C1 segment of cervical spinal cord (tissue), 14 donors: ENCODE measurements around the gene UBASH3B.

Experiments
- DNase-seq, 14 donors: peaks; one replicate each; lab custom pipeline; 2025; lab: John Stamatoyannopoulos, UW

UBASH3B gene

GRCh38 chr11:122646549-122647340 is 8.8 kb upstream of the UBASH3B start:
- DNase-seq, result no peak

- DNase-seq, result no peak
Measured at GRCh38 chr11:122647736-122648275, 7.7 kb upstream of the UBASH3B start.

DNA sequence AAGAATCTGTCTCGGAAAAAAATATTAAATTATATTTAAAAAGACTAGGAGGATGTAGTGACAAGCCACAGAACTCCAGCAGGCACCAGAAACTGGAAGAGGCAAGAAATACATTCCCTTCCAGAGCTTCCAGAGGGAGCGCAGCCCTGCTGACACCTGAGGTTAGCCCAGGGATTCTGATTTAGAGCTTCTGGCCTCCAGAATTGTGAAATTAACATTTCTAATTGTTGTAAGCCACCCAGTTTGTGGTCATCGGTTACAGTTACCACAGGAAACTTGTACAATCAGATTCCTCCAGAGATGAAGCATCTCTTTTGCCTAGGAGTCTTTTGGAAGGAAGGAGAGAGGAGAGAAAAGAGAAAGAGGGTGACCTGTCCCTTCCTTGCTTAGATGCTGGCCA is 6.4 kb upstream of the UBASH3B start:
- no peak for DNase-seq

DNA sequence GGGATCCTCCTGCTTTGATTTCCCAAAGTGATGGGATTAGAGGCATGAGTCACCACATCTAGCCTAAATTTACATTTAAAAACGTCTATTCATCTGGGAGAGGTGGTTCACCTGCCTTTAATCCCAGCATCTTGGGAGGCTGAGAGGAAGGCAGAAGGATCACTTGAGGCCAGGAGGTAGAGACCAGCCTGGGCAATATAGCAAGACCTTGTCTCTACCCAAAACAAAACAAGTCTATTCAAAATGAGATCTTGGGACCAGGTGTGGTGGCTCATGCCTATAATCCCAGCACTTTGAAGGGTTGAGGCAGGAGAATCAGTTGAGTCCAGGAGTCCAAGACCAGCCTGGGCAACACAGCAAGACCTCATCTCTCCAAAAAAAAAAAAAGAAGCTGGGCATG is 4.9 kb upstream of the UBASH3B start:
- no peak for DNase-seq

GRCh38 chr11:122652495-122652894 is 3.0 kb upstream of the UBASH3B start:
- DNase-seq, result no peak

DNA sequence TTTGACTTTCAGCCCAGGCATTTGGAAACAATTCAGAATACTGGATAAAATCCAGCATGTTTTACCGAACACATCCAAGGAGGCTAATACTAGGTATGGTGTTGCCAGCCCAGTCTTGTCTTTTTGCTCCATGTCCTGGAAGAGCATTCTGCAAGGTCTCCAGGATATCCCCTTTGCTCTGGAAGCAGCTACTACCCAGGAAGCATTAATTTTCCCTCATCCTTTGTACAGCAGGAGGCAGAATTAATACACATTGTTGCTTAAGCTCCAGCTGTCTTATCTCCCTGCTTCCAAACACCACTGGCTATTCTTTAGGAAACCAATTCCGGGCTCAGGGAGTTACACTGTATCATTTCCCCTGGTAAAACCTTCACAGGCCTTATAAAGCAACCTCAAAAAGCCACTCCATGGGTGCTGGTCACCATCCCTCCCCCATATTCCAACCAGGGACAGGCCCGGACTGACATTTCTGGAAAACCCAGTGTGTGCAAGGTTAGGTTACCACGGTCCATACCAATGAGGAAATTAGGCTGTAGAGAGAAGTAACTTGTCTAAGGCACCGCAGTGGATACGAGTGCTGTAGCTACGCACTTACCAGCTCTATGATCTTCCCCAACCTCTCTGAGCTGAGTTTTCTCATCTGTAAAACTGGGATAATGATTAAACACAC is 1.5 kb upstream of the UBASH3B start:
- no peak for DNase-seq

GRCh38 chr11:122656073-122656630 is 630 bp downstream of the UBASH3B start:
- peak in 9 of 14 donors; percentile 51 to 82 (median 65) for DNase-seq

GRCh38 chr11:122656631-122657101 is 1.1 kb downstream of the UBASH3B start:
- peak in 11 of 14 donors; percentile 28 to 78 (median 57) for DNase-seq

- DNase-seq, result peak in 1 of 14 donors; percentile 56
Measured at GRCh38 chr11:122659676-122660554, 4.4 kb downstream of the UBASH3B start.

- DNase-seq, result peak in 2 of 14 donors; percentile 15 to 87
Measured at GRCh38 chr11:122661182-122661945, 5.8 kb downstream of the UBASH3B start.

DNA sequence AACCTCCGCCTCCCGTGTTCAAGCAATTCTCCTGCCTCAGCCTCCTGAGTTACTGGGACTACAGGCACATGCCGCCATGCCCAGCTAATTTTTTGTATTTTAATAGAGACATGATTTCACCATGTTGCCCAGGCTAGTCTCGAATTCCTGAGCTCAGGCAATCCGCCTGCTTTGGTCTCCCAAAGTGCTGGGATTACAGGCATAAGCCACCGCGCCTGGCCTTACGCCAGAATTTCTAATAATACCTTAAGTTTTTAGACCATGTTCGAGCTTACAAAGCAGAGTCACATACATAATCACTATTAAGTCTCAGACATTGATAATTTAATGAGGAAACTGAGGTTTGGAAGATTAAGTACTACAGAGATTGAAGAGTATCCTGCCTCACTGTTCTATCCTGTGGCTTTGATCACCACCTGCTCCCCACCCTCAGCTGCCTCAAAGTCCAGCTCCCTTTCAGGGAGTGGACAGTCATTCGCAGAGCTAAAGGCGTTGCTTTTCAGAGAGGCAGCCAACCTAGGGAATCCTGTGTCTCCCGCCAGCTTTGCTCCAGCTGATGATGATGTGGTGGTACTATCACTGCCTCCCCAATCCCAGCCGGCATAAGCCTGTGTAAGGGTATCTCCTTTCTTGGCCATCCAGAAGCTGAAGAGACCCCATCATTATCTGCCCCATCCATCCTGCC is 7.7 kb downstream of the UBASH3B start:
- peak in 1 of 14 donors; percentile 44 for DNase-seq

DNA sequence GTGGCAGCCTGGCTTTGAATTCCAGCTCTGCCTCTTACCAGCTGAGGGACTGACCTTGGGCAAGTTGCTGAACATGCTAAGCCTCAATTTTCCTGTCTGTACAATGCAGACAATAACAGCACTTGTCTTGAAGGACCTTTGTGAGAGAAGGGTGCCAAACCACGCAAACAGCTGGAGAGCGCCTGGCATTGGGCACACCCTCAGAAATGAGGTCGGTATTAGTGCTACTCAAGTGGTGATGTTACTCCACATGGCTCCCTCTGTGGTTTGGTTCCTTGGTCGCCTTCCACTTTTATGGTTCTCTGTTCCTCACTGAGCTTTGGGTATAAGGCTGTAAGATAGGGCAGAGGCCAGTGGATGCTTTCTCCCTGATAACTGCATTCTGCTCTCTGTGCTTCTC is 8.2 kb downstream of the UBASH3B start:
- no peak for DNase-seq

DNA sequence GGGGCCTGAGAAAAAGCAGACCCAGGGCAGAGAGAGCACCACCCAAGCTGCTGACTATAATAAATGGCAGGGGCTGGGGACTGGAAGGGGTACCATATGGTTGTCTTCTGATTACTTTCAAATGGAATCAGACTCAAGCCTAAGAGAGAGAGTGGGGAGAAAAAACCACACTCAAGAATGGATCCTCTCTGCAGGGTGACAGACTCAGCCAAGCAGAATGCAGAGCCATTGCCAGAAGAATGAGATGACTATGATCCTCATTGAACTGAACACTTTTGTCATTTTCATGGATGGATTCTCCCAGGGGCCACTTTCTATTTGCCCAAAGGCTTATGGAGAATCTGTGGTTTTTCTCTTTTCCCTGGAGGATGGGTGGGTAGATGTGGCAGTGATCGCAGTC is 8.7 kb downstream of the UBASH3B start:
- DNase-seq, result peak in 1 of 14 donors; percentile 53

- DNase-seq, result peak in 1 of 14 donors; percentile 49
Measured at GRCh38 chr11:122665861-122666260, 10.3 kb downstream of the UBASH3B start.

GRCh38 chr11:122666743-122667142 is 11.2 kb downstream of the UBASH3B start:
- no peak for DNase-seq

DNA sequence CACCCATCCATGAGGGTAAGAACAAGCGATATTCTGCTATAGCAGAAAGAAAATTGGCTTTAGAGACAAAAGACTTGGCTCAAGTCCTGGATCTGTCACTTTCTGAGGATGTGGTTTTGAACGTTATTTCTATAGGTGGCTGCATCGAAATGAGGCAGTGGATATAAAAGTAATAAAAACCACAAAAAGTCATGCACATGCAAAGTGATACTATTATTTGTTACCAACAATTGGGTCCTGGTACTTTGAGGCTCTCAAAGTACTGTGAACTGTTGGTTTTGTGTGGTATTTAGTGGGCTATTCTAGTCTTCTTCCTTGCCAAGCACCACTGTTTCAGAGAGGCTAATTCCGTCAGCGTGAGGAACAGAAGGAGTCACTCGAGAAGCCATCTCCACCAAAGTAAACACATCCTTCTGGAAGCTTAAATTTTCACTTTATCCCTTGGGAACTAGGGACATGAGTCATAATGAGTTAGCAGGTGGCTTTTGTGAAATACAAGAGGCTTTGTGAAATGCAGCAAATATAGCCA is 13.1 kb downstream of the UBASH3B start:
- peak in 1 of 14 donors; percentile 20 for DNase-seq

- DNase-seq, result no peak
Measured at GRCh38 chr11:122670131-122670530, 14.6 kb downstream of the UBASH3B start.

DNA sequence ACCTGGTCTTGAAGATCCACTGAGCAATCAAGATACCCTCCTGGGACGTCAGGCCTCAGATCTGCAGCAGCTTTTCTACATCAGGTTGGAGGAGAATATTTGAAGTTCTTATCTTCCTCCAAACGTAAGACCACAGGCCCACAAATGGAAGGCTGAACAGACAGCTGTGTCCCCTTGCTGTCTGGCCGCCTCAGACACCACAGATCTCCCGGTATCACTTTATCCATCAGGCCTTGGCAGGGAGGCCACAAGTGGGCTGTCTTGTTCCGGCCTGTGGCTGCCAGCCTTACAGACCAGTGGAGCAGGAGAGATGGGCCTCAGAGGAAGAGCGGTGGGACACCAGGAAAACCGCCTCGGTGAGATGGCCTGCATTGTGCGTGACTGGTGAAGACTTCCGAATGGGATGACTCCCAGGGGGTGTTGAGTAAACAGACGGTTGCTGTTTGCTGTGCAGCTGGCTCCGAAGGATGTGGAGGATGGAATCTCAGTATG is 15.9 kb downstream of the UBASH3B start:
- DNase-seq, result peak in 1 of 14 donors; percentile 45

GRCh38 chr11:122672892-122673291 is 17.4 kb downstream of the UBASH3B start:
- no peak for DNase-seq
